Renal cortical epithelial cell (primary cell): Measurements from ENCODE around the gene MIGA1. TPM values are rescaled to one million over a fixed set of nuclear protein-coding genes. Genes with fewer than 3 reads are reported as not detected.
"Not testable (repeated sequence)": the region's sequence is repeated elsewhere in the genome, so short reads cannot be mapped to it uniquely, and the experiment has no call there.

Experiments used
- DNase-seq: peaks from one replicate; pipeline ENCODE4 v3.0.0-alpha.2; 2011; ENCODE audit warnings: low read depth
- total RNA-seq: library from RNA; depleted of rRNA; stranded (reverse); fragments of >200 nt; gene quantifications from 2 replicates; pipeline ENCODE4 v1.2.3, GENCODE V29; 2014

The MIGA1 gene, protein sequence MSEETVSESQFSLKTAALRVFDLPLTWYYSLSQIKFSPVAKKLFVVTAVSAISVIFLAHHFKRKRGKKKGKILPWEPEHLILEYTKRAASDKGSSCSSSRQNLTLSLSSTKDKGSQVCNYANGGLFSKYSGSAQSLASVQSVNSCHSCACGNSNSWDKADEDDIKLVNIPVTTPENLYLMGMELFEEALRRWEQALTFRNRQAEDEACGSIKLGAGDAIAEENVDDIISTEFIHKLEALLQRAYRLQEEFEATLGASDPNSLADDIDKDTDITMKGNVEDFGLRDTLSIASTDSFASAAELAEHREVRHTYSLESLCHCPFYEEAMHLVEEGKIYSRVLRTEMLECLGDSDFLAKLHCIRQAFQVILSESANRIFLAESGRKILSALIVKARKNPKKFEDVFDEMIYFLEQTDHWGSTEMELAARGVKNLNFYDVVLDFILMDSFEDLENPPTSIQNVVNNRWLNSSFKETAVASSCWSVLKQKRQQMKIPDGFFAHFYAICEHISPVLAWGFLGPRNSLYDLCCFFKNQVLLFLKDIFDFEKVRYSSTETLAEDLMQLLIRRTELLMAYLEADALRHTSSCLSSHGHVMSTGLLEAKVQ
- total RNA-seq: 21.2 and 23.9 TPM in 2 replicates

DNA sequence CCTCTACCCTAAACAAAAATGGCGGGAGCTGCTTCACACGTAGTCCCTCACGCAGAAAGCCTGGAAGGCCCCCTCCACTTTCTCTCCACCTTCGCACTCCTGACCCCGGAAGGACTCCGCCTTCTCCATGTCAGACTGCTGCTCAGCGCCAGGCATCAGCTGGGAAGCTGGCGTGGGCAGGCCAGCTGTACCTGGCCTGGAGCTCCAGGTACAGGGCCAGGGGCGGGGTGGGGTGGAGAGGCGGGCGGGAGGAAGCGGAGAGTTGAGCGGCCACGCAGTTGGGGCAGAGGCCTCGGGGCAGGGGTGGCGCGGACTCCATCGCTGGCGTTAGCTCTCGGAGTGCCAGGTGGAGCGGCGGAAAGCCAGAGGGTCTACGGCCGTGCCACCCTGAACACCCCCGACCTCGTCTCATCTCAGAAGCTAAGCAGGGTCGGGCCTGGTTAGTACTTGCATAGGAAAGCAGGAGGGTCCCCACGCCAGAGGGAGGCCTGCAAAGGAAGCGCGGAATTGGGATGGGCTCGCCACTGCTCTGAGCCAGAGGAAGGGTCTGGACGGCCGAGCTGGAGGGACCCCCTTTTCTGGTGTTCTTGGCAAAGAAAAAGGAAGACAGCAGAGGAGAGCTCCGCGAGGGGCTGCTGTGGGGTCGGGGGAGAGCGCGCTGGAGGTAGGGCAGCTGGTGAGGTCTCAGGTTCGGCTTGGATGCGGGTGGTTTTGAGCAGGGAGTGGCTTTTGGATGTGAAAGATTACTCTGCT lies at the start of gene MIGA1:
Gene MIGA1, plus strand, starts transcription at position 121 of the 753 bp plus-strand sequence. CDS start 3,604 bp downstream, outside the sequence.
- DNase-seq: peak; percentile 84

DNA sequence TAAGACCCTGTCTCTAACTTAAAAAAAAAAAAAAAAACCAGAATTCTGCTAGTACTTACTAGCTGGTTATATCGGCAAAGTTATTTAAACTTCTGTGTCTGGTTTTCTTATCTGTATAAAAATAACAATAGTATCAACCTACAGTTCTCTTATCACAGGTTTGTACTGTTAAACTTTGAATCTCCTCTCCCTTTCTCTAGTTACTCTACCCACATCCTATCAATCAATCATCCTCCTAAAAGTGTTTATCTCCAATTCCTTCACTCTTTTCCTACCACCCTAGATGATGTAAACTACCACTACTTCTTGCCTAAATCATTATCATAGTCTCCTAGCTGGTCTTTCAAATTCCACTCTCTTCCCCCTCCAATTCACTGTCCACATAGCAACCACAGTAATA lies 47.4 kb upstream of the MIGA1 start:
- no peak for DNase-seq

DNA sequence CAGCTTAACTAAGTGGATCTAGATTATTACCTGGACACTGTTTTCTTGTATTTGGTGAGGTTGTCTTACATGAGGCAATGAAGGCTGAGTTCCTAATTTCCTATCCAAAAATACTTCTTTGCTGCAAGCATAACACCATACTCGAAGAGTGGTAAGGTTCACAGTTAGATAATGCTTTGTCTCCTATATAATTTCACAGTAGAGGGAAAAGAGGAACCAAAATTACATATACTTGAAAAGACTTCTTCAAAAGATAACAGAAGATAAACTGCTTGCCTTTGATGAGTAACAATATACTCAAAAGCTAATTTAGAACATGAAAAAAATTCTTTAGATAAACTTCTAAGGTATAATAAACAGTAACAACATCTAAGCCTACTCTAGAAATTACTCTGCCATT lies 40.2 kb upstream of the MIGA1 start:
- no peak for DNase-seq

DNA sequence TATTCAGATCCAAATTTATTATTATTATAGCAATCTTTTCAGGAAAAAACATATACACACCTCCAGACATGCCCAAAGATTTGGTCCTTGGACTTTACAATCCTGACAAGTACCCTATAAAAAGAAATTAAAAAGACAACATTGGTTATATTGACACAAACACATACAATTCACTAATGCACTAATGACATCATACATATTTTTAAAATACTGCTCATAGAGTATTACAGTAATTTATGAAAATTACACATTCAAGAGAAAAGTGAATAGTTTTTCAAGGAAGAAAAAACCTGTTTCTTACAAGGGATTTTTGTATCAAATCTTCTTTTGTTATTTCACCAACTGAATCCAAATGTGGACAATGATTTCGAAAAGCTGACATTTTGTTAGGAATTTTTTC lies 38.1 kb upstream of the MIGA1 start:
- DNase-seq: no peak

DNA sequence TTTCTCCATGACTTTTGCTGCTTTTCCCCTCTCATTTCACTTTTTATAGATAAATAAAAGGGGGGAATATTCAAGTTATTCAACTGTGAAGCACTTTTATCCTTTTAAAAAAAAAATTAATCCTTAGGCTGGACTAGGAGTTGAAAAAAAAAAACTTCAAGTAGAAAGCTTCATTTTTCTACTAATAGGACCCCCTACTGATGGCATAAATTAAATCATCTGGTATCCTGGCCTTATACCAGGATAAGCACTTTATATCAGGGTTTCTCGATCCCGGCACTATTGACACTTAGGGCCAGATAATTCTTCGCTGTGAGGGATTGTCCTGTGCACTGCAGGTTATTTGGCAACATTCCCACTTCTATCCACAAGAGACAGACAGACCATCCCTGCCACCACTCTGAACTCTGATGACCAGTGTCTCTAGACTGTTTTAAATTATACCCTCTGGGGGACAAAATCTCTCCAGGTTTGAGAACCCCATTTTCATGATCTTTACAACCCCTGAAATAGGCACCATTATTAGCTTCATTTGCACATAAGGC lies 37.4 kb upstream of the MIGA1 start:
- no peak for DNase-seq

DNA sequence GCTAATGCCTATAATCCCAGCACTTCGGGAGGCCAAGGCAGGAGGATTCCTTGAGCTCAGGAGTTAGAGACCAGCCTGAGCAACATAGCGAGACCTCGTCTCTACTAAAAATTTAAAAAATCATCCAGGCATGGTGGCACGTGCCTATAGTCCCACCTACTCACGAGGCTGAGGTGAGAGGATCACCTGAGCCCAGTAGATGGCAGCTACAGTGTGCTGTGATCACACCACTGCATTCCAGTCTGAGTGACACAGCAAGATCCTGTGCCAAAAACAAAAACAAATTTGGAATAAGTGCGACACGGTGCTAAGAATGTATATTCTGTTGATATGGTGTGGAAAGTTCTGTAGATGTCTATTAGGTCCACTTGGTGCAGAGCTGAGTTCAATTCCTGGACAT lies 34.9 kb upstream of the MIGA1 start:
- DNase-seq: no peak

DNA sequence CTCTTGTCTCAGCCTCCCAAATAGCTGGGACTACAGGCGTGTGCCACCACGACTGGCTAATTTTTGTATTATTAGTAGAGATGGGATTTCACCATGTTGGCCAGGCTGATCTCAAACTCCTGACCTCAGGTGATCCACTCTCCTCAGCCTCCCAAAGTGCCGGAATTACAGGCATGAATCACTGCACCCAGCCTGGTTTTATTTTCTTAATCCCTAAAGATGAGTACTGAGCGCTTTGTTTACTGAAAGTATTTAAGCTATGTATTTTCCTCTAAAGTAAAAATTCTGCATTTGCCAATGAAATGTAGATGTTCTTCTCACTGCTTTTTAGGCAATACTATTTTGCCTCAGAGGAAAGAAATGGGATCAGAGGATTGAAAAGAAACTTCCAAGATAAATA lies 30.0 kb upstream of the MIGA1 start:
- DNase-seq: not testable (repeated sequence)

DNA sequence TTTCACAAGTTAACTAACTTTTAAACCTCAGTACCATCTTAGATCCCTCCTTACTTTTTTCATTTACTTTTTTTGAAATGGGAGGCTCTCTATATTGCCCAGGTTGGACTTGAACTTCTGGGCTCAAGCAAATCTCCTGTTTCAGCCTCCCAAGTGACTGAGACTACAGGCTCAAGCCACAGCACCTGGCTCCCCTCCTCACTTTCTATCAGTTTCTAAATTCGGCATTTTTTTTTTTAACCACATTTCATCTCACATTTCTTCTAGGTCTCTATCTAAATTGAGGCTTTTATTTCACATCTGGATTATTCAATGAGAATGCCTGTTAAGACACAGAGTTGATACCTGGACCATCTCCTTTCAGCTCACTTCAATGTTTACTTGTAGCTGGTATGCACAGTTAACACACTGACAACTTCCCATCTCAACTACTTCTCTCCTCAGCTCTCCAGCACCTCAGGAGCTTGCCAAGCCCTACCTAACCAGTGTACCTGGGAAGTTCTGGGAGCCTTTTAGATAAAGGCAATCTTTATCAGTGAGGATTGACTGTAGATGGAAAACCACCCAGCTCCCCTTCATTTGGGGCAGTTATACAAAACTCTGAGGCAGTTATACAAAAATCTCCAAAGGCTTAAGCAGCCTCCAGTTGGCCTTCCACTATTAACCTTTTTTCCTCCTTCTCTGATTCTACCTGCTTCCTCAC lies 23.2 kb upstream of the MIGA1 start:
- no peak for DNase-seq

DNA sequence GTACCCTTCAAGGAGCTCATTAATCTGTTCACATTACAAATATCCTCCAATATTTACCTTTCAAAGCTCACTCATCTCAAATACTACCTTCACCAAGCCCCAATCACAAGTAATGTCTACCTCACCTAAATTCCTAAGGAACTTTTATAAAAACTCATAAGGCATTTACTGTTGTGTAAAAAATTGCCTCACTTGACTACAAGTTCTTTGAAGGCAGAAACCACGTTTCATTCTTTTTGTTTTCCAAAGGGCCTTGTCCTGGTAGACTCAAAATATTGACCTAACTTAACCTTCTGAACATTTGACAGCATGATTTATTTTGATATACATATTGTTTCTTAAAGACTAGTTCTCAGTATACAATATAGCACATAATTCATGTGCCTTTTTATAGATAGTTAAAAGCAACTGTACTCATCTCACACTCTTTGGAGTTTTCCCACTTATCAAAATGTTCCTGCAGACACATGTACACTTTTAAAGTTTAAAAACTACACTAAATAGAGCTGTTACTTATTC lies 22.3 kb upstream of the MIGA1 start:
- DNase-seq: no peak

DNA sequence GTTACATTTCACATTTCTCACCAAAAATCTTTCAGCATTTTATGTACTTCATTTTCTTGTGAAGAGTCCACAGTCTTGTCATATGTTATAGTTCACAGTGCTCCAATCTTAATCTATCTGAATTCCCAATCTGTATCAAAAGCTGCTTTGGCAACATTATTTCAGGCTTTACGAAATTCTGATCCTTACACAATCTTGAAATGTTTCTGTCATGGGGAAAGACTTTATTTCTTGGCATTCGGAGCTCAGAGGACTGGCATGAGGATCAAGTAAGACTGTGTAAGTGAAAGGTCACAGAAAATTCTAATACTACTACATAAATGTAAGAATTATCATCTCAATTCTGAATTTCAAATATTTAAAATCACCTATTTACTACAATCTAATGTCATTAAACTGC lies 21.8 kb upstream of the MIGA1 start:
- peak; percentile 55 for DNase-seq

DNA sequence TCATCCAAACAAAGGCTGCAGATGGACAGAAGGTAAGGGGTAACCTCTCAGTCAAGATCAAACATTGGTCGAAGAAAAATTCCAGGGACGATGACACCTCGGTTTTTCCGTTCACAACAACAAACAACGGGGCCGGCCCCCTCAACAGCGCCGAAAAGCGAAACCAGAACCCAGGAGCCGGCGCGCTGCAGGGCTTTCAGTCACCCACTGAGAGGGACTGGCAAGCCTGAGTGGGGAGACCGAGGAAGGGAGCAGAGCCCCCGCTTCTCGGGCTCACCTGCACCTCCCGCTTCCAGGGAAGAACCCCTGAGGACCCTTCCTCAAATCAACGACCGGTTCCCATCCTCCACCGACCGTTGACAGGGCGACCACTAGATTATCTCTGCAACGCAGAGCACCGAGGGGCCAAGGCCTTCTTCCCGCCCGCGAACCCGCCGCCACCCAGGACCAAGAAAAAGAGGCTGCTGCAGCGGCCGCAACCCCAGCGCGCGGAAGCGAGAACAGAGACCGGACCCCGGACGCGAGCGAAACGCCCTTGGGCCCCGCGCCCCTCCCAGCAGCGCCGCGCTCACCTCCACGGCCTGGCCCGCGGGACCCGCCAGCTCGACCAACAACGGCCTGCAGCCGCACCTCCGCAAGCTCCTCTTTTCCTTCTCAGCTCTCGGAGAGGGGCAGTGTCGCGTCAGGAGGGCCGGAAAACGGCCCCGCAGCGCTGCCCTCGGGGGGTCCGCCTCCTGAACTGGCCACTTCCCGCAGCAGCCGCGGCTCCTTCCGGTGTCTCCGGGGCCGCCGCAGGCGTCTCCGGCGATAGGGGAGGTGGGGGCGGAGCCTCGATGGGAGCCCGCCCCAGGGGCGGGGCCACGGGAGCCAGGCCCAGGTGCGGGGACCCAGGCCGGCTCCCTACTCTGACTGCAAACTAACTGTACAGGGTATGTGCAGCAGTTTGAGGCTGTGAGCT lies 20.1 kb upstream of the MIGA1 start, which contains the start of gene USP33:
Gene USP33, minus strand, starts transcription at position 782 of the 958 bp plus-strand sequence. CDS start 18,155 bp downstream, outside the sequence.
- DNase-seq: peak; percentile 60

DNA sequence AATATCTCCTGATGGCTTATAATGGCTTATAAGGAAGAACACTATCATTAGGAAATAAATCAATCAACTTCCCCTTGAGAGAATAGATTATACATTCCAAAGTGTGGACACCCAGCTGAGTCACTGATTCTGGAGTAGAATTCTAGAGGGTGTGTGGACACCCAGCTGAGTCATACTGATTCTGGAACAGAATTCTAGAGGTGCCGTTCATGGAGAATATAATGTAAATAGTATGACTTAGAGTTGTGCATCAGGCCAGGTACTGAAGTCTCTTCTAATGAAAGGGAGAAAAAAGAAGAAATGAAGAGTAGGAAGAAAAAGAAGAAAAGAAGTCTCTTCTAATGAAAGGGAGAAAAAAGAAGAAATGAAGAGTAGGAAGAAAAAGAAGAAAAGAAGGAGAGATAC lies 17.4 kb upstream of the MIGA1 start:
- DNase-seq: peak; percentile 78

DNA sequence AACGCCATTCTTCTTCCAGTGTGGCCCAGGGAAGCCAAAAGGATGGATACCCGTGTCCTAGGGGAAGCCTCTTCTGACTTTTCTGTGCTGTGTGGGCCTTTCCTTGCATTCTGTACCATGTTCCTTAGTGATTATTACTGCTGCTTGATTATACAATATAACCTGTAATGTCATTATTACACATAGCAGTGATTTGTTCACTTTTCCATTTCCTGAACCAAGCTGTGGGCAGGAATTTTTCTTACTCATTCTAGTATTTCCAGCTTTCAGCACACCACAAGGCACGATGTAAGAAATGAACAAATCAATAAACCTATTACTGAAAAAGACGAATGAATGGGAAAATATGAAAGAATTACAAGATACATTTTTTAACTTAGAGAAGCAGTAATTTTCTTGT lies 11.4 kb upstream of the MIGA1 start:
- DNase-seq: no peak

DNA sequence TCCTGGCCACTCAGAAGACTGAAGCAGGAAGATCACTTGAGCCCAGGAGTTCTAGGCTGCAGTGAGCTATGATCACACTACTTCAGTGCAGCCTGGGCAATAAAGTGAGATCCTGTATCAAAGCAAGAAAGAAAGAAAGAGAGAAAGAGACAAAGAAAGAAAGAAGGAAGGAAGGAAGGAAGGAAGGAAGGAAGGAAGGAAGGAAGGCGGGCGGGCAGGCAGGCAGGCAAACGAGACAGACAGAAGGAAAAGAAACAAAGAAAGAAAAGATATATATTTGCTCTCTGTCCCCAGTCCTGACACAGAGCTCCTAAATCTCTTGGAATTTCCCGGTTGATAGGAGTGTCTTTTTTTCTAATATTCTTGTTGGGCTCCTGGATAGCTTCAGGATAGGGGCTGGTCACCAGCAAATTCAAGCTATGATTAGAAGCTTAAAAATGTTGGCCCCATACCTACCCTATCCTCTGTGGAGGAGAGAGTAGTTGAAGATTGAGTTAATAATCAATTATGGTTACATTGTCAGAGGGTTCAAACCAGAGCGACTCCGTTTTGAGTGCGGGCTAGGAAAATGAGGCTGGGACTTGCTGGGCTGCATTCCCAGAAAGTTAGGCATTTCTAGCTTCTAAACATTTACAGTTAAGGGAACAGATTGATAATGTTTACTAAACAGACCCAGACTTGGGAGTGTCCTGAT lies 3.3 kb upstream of the MIGA1 start:
- peak; percentile 93 for DNase-seq

DNA sequence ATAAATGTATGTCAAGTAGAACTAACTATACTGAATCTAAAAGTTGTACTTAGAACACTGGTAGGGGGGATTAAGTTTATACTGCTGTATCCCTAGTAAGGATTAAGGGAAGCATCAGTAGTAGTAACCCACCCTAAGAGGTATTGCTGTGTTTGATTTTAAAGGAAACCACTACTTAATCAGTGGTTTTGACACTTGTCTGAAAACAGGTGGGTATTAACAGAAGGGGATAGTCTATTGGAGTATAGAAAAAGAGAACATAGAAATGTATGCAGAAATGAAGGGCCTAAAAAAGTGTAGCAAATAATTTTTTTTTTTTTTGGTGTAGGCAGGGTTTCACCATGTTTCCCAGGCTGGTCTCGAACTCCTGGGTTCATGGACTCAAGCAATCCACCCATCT lies 2.2 kb downstream of the MIGA1 start:
- DNase-seq: no peak

DNA sequence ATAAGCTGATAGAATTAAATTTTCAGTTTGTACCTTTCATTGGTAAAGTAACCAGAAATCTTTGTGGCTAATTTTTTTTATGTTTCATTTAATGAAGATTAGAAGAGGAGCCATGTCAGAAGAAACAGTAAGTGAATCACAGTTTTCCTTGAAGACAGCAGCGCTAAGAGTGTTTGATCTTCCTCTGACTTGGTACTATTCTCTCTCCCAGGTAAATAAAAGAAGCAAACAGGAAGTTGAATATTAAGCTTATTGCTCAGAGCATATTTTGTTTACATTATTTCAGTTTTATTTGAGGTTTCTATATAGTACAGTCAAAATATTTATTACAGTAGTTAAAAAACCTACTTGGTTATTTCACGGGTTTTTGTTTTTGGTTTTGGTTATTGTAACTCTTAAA lies 3.7 kb downstream of the MIGA1 start:
- DNase-seq: no peak

DNA sequence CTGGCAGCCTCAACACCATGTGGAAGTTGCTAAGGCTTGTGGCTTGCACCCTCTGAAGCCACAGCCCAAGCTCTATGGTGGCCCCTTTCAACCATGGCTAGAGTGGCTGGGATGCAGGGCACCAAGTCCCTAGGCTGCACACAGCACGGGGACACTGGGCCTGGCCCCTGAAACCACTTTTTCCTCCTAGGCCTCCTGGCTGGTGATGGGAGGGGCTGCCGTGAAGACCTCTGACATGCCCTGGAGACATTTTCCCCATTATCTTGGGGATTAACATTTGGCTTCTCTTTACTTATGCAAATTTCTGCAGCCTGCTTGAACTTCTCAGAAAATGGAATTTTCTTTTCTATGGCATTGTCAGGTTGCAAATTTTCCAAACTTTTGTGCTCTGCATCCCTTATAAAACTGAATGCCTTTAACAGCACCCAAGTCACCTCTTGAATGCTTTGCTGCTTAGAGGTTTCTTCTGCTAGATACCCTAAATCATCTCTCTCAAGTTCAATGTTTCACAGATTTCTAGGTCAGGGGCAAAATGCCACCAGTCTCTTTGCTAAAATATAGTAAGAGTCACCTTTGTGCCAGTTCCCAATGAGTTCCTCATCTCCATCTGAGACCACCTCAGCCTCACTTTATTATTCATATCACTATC lies 6.8 kb downstream of the MIGA1 start:
- not testable (repeated sequence) for DNase-seq

DNA sequence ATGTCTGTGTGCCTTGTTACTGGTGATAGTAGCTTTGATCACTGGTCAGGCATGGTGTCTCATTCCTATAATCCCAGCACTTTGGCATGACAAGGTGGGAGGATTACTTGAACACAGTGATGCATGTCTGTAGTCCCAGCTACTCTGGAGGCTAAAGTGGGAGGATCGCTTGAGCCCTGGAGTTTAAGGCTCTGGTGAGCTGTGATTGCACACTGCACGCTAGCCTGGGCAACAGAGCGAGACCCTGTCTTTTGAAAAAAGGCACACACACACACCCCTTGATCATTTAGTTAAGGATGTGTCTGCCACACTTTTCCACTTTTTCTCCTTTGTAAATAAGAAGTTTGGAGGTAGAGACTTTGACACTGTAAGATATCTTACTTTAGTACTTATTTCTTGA lies 15.1 kb downstream of the MIGA1 start:
- no peak for DNase-seq
